ENCODE data around the gene PLCD3.

GRCh38 chr17:45129940-45130680 lies 2.2 kb downstream of the PLCD3 start:
- TF ChIP-seq CTCF (IDR thresholded peaks at IDR 0.05) (no peak), POLR2A (IDR thresholded peaks at IDR 0.05) (no peak)
